ENCODE data around the gene KAZN.
A peak's percentile ranks its signal among the peaks of the same experiment; 100 is the strongest.

The KAZN gene

GRCh38 chr1:14666962-14667650 is 68.6 kb downstream of the KAZN start:
- no peak overlapping the region for H3K4me3 ChIP-seq (ENCODE audit: low read depth, low read length)
- no peak for TF ChIP-seq CTCF (IDR thresholded peaks at IDR 0.05; ENCODE audit: low read depth, low read length, missing control alignments)
- in situ Hi-C loops (cut with HindIII; ENCODE audit: low sequenced_read_pairs) = no loop called here
- no peak for DNase-seq (ENCODE audit: low read depth)

GRCh38 chr1:14667651-14667984 is 69.1 kb downstream of the KAZN start:
- H3K4me3 ChIP-seq (ENCODE audit: low read depth, low read length) = no peak overlapping the region
- TF ChIP-seq CTCF (IDR thresholded peaks at IDR 0.05; ENCODE audit: low read depth, low read length, missing control alignments) = no peak
- DNase-seq (ENCODE audit: low read depth) = no peak
- in situ Hi-C loops (cut with HindIII; ENCODE audit: low sequenced_read_pairs) = no loop called here

GRCh38 chr1:14668538-14668937 is 70.1 kb downstream of the KAZN start:
- TF ChIP-seq CTCF (IDR thresholded peaks at IDR 0.05; ENCODE audit: low read depth, low read length, missing control alignments) = no peak
- no peak for DNase-seq (ENCODE audit: low read depth)
- in situ Hi-C loops (cut with HindIII; ENCODE audit: low sequenced_read_pairs) = no loop called here
- H3K4me3 ChIP-seq (ENCODE audit: low read depth, low read length) = no peak overlapping the region

GRCh38 chr1:14672005-14672404 is 73.5 kb downstream of the KAZN start:
- in situ Hi-C loops (cut with HindIII; ENCODE audit: low sequenced_read_pairs) = no loop called here
- TF ChIP-seq CTCF (IDR thresholded peaks at IDR 0.05; ENCODE audit: low read depth, low read length, missing control alignments) = no peak
- no peak overlapping the region for H3K4me3 ChIP-seq (ENCODE audit: low read depth, low read length)
- peak; percentile 48 for DNase-seq (ENCODE audit: low read depth)

GRCh38 chr1:14674030-14674429 is 75.5 kb downstream of the KAZN start:
- TF ChIP-seq CTCF (IDR thresholded peaks at IDR 0.05; ENCODE audit: low read depth, low read length, missing control alignments) = no peak
- in situ Hi-C loops (cut with HindIII; ENCODE audit: low sequenced_read_pairs) = no loop called here
- DNase-seq (ENCODE audit: low read depth) = no peak
- no peak overlapping the region for H3K4me3 ChIP-seq (ENCODE audit: low read depth, low read length)

DNA sequence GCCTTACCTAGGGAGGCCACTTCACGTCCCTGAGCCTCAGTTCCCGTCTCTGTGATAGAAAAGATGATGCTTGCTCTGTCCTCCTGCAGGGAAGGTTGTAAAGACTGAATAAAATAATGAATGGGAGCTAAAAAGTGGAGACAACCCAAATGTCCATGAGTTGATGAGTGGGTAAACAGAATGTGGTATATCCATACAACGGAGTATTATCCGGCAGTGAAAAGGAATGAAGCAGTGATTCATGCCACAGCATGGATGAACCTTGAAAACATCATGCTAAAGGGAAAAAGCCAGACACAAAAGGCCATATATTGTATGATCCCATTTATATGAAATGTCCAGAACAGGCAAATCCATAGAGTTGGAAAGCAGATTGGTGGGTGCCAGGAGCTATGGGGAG is 77.9 kb downstream of the KAZN start:
- in situ Hi-C loops (cut with HindIII; ENCODE audit: low sequenced_read_pairs) = no loop called here
- no peak overlapping the region for H3K4me3 ChIP-seq (ENCODE audit: low read depth, low read length)
- no peak for TF ChIP-seq CTCF (IDR thresholded peaks at IDR 0.05; ENCODE audit: low read depth, low read length, missing control alignments)
- DNase-seq (ENCODE audit: low read depth) = no peak

Data from astrocyte of the cerebellum (primary cell).